Keratinocyte (primary cell): ENCODE results near the gene GPR158. TPM values are rescaled to one million over a fixed set of nuclear protein-coding genes. Genes with fewer than 3 reads are reported as not detected.

Experiments
- DNase-seq: peaks from one replicate; pipeline ENCODE4 v3.0.0-alpha.2; 2011; ENCODE audit warnings: low read depth, missing footprints, low spot score
- FAIRE-seq: peaks from 2 replicates; lab custom pipeline; 2011; peaks lifted over from hg19 to GRCh38; lab: Jason Lieb, UNC
- H2AFZ ChIP-seq: 2 replicates; pipeline ENCODE4 v1.6.0; 2012; ENCODE audit warnings: low read length, control low read depth, inconsistent platforms; ENCODE audit not compliant: control insufficient read depth
- H3K27ac ChIP-seq: 2 replicates; pipeline ENCODE4 v1.5.1; 2011; ENCODE audit warnings: low read length; ENCODE audit not compliant: control insufficient read depth, insufficient read depth
- H3K27me3 ChIP-seq: 3 replicates; pipeline ENCODE4 v1.6.0; 2011; ENCODE audit warnings: low read length; ENCODE audit not compliant: control insufficient read depth, insufficient read depth; ENCODE audit errors: extremely low read depth
- H3K36me3 ChIP-seq, 2 experiments: 2 replicates in 1 of 2; 3 replicates in 1 of 2; pipeline ENCODE4 v1.5.1; 2011; ENCODE audit warnings: low read length in 2 of 2, mild to moderate bottlenecking in 1 of 2; ENCODE audit not compliant: control insufficient read depth in 2 of 2, insufficient read depth in 2 of 2; ENCODE audit errors: extremely low read depth in 1 of 2
- H3K4me1 ChIP-seq: 3 replicates; pipeline ENCODE4 v1.5.1; 2011; ENCODE audit warnings: low read length; ENCODE audit not compliant: control insufficient read depth, insufficient read depth; ENCODE audit errors: extremely low read depth
- H3K4me2 ChIP-seq: 3 replicates; pipeline ENCODE4 v1.6.0; 2011; ENCODE audit warnings: low read depth, low read length; ENCODE audit not compliant: control insufficient read depth, insufficient read depth; ENCODE audit errors: extremely low read depth
- H3K4me3 ChIP-seq, 3 experiments: fragments of 200-600 bp in 1 of 3; sonication (generic) in 1 of 3; 2 replicates in 2 of 3; 3 replicates in 1 of 3; pipeline ENCODE4 v1.5.1; 2011 to 2016; ENCODE audit warnings: low read length in 3 of 3, mild to moderate bottlenecking in 3 of 3, control low read depth in 2 of 3, inconsistent platforms in 1 of 3, low read depth in 1 of 3, mixed read lengths in 1 of 3, mixed run types in 1 of 3, moderate library complexity in 1 of 3; ENCODE audit not compliant: control insufficient read depth in 2 of 3, insufficient read depth in 2 of 3; ENCODE audit errors: extremely low read depth in 1 of 3
- H3K79me2 ChIP-seq: 2 replicates; pipeline ENCODE4 v1.6.0; 2012; ENCODE audit warnings: low read length; ENCODE audit not compliant: control insufficient read depth, insufficient read depth
- H3K9ac ChIP-seq: 3 replicates; pipeline ENCODE4 v1.6.0; 2011; ENCODE audit warnings: low read length; ENCODE audit not compliant: control insufficient read depth, insufficient read depth; ENCODE audit errors: extremely low read depth
- H3K9me1 ChIP-seq: 3 replicates; pipeline ENCODE4 v1.6.0; 2011; ENCODE audit warnings: low read length; ENCODE audit not compliant: control insufficient read depth, insufficient read depth; ENCODE audit errors: extremely low read depth
- H3K9me3 ChIP-seq: 2 replicates; pipeline ENCODE4 v1.5.1; 2012; ENCODE audit warnings: low read depth, low read length; ENCODE audit not compliant: control insufficient read depth
- H4K20me1 ChIP-seq: 3 replicates; pipeline ENCODE4 v1.6.0; 2011; ENCODE audit warnings: low read length; ENCODE audit not compliant: control insufficient read depth, insufficient read depth; ENCODE audit errors: extremely low read depth
- CTCF ChIP-seq, 3 experiments: IDR thresholded peaks in 1 of 3; conservative IDR thresholded peaks in 1 of 3; optimal IDR thresholded peaks in 1 of 3; 2 replicates in 2 of 3; 3 replicates in 1 of 3; pipeline versions ENCODE3 to v1.5.1; 2011; ENCODE audit warnings: low read length in 3 of 3, mild to moderate bottlenecking in 3 of 3, moderate library complexity in 2 of 3, control low read depth in 1 of 3, inconsistent platforms in 1 of 3; ENCODE audit not compliant: insufficient read depth in 2 of 3; ENCODE audit errors: extremely low read depth in 1 of 3
- EZH2 ChIP-seq: IDR thresholded peaks from one replicate; pipeline ENCODE4 v1.6.1; 2012; ENCODE audit warnings: inconsistent platforms, mild to moderate bottlenecking, low read length, moderate library complexity
- dilution Hi-C: fragments of 300-500 bp; cut with MboI; formaldehyde crosslinking; loops from one replicate; pipeline ENCODE4 v1.7.0; 2020; ENCODE audit warnings: low sequenced_read_pairs; ENCODE audit not compliant: extremely low pct_ligation_motif_present
- polyA plus RNA-seq, 5 experiments: library from polyadenylated mRNA; depleted of rRNA in 3 of 5; stranded (reverse) in 3 of 5; stranded (forward) in 1 of 5; unstranded in 1 of 5; fragments of >200 nt; gene quantifications; 1 replicate in 1 of 5; 2 replicates in 3 of 5; 3 replicates in 1 of 5; pipeline versions ENCODE4 v1.2.1 to v1.2.3, GENCODE V29; 2011 to 2012; ENCODE audit warnings: missing spikeins in 2 of 5, low read depth in 1 of 5, low replicate concordance in 1 of 5

Gene GPR158
- polyA plus RNA-seq, 1 donor (not counting 4 experiments of a cell fraction or from before 2014, with no cell fraction given) = not detected

DNA sequence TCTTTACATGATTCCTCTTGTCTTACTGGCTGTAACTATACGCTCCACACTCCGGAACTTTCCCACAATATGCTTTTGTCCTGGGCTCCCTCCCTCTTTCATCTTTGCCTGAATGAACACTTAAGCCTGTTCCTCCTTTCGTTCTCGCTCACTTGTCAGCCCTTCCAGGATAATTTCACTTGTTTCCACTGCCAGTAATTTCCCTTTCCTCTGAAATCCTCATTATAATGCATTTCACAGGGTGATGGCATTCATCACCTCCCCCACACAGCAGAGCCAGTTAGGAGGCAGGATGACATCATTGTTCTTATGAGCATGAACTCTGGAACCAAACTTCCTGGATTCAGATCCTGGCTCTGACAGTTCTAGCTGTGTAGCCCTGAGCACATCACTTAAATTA, 372.6 kb downstream of the GPR158 start:
- H3K9me1 ChIP-seq = no peaks in the 10 kb centered on the region
- dilution Hi-C loops = no loop called here
- TF ChIP-seq EZH2 = no peak
- no peak for TF ChIP-seq CTCF (optimal IDR thresholded peaks at IDR 0.05 in 1 of 3, IDR thresholded peaks at IDR 0.05 in 1 of 3, conservative IDR thresholded peaks at IDR 0.05 in 1 of 3; ENCODE audit: extremely low read depth in 1 of 3, insufficient read depth in 2 of 3, low read length in 3 of 3)
- no peak overlapping the region for H3K4me3 ChIP-seq
- H3K27me3 ChIP-seq = no peaks in the 10 kb centered on the region
- FAIRE-seq (no peak), DNase-seq (no peak)
- no peak overlapping the region for H3K9ac ChIP-seq
- no peaks in the 10 kb centered on the region for H4K20me1 ChIP-seq
- no peaks in the 10 kb centered on the region for H3K4me1 ChIP-seq
- H3K79me2 ChIP-seq = no peaks in the 10 kb centered on the region
- no peak overlapping the region for H3K4me2 ChIP-seq
- no peak overlapping the region for H2AFZ ChIP-seq
- H3K9me3 ChIP-seq = no peaks in the 10 kb centered on the region
- no peaks in the 10 kb centered on the region for H3K36me3 ChIP-seq
- no peak overlapping the region for H3K27ac ChIP-seq

GRCh38 chr10:25552283-25552919, 377.6 kb downstream of the GPR158 start:
- dilution Hi-C loops = no loop called here
- H3K27me3 ChIP-seq = no peaks in the 10 kb centered on the region
- no peak overlapping the region for H3K4me3 ChIP-seq
- no peaks in the 10 kb centered on the region for H3K36me3 ChIP-seq
- H3K4me2 ChIP-seq = no peak overlapping the region
- H4K20me1 ChIP-seq = no peaks in the 10 kb centered on the region
- H2AFZ ChIP-seq = no peak overlapping the region
- no peaks in the 10 kb centered on the region for H3K79me2 ChIP-seq
- no peak for FAIRE-seq
- TF ChIP-seq EZH2 (no peak), CTCF (optimal IDR thresholded peaks at IDR 0.05 in 1 of 3, IDR thresholded peaks at IDR 0.05 in 1 of 3, conservative IDR thresholded peaks at IDR 0.05 in 1 of 3; ENCODE audit: extremely low read depth in 1 of 3, insufficient read depth in 2 of 3, low read length in 3 of 3) (no peak)
- H3K9ac ChIP-seq = no peak overlapping the region
- no peak for DNase-seq
- H3K27ac ChIP-seq = no peak overlapping the region
- no peaks in the 10 kb centered on the region for H3K9me3 ChIP-seq
- no peaks in the 10 kb centered on the region for H3K9me1 ChIP-seq
- H3K4me1 ChIP-seq = no peaks in the 10 kb centered on the region
